Measurements from ENCODE around the gene LRP1B. TPM values are rescaled to one million over a fixed set of nuclear protein-coding genes. Genes with fewer than 3 reads are reported as not detected.

Gene LRP1B
- total and polyA plus RNA-seq, 2 donors (not counting 1 experiment from before 2014, with no cell fraction given) = not detected

GRCh38 chr2:141709756-141710155, 421.1 kb downstream of the LRP1B start:
- ATAC-seq (ENCODE audit: low read depth) = no peak
- WGBS (ENCODE audit: insufficient coverage) = 100% methylated on average over 1 of the region's 2 CpGs

DNA sequence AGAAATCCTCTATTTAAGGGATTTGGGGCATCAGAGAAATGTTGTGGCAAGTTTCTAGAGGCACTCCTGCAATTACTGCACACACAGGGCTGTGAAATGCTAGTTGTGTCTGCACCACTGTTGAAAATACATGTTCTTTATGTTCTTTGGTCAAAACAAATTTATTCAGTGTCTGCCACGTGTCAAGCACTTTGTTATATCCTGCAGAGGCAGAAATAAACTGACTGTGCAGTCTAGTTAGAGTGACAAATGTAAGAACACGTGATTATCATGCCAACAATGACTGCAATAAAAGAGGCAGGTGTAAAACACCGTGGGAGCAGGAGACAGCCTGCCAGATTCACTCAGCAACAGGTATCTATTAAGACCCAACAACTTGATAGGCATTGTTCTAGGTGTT, 423.3 kb downstream of the LRP1B start:
- Histone ChIP-seq H3K79me2 (ENCODE audit: control insufficient read depth, insufficient read depth, low read length) (no peaks in the 10 kb centered on the region), H3K27me3 (replicated peaks in 1 of 4; ENCODE audit: control extremely low read depth in 1 of 4, control insufficient read depth in 3 of 4, insufficient read depth in 4 of 4, low read length in 3 of 4) (no peaks in the 10 kb centered on the region), H3K9me3 (ENCODE audit: control extremely low read depth in 1 of 3, control insufficient read depth in 2 of 3, insufficient read depth in 1 of 3, low read length in 2 of 3) (no peaks in the 10 kb centered on the region), H3K9ac (ENCODE audit: low read length) (no peak overlapping the region), H3K36me3 (replicated peaks in 1 of 2; ENCODE audit: control extremely low read depth in 1 of 2, control insufficient read depth in 1 of 2, extremely low read depth in 1 of 2, insufficient read depth in 2 of 2, low read length in 1 of 2) (no peaks in the 10 kb centered on the region), H3K4me2 (replicated peaks; ENCODE audit: low read depth, low read length, poor library complexity, severe bottlenecking) (no peak overlapping the region), H3K4me1 (ENCODE audit: control insufficient read depth in 2 of 2, insufficient read depth in 2 of 2, low read length in 2 of 2) (no peaks in the 10 kb centered on the region), H3K27ac (ENCODE audit: low read length in 2 of 2) (no peak overlapping the region), H4K20me1 (ENCODE audit: control insufficient read depth, insufficient read depth, low read length, poor library complexity, severe bottlenecking) (no peaks in the 10 kb centered on the region), H2AFZ (ENCODE audit: insufficient read depth, low read depth, low read length, poor library complexity, severe bottlenecking) (no peak overlapping the region), H3K4me3 (ENCODE audit: control extremely low read depth in 1 of 5, extremely low read depth in 1 of 5, insufficient read depth in 1 of 5, low read depth in 2 of 5, low read length in 4 of 5) (no peak overlapping the region)
- DNase-seq = no peak
- H3K27me3 Mint-ChIP-seq = no peaks in the 10 kb centered on the region
- TF ChIP-seq EZH2 (IDR thresholded peaks at IDR 0.05; ENCODE audit: borderline replicate concordance, insufficient read depth, low read depth, low read length, poor library complexity, severe bottlenecking) (no peak), CTCF (IDR thresholded peaks at IDR 0.05) (no peak)
- no peaks in the 10 kb centered on the region for H3K4me1 Mint-ChIP-seq
- CTCF ChIA-PET = no interaction called here
- no peak overlapping the region for H3K27ac Mint-ChIP-seq
- H3K9me3 Mint-ChIP-seq (ENCODE audit: insufficient read depth) = no peaks in the 10 kb centered on the region
- intact Hi-C loops (cut with micrococcal nuclease) = no loop called here
- H3K4me3 Mint-ChIP-seq = no peak overlapping the region
- 83% methylated on average over 2 of the region's 3 CpGs for WGBS (ENCODE audit: insufficient coverage)
- no peak for ATAC-seq (ENCODE audit: low read depth)
- POLR2A ChIA-PET = no interaction called here

More at GRCh38 chr2:141709756-141710155, 421.1 kb downstream of the LRP1B start:
- H3K4me2 ChIP-seq (replicated peaks; ENCODE audit: low read depth, low read length, poor library complexity, severe bottlenecking) = no peak overlapping the region
- no peaks in the 10 kb centered on the region for H3K9me3 ChIP-seq (ENCODE audit: control extremely low read depth in 1 of 3, control insufficient read depth in 2 of 3, insufficient read depth in 1 of 3, low read length in 2 of 3)
- no peaks in the 10 kb centered on the region for H4K20me1 ChIP-seq (ENCODE audit: control insufficient read depth, insufficient read depth, low read length, poor library complexity, severe bottlenecking)
- POLR2A ChIA-PET = no interaction called here
- H3K9ac ChIP-seq (ENCODE audit: low read length) = no peak overlapping the region
- no peaks in the 10 kb centered on the region for H3K4me1 Mint-ChIP-seq
- H2AFZ ChIP-seq (ENCODE audit: insufficient read depth, low read depth, low read length, poor library complexity, severe bottlenecking) = no peak overlapping the region
- H3K27me3 ChIP-seq (replicated peaks in 1 of 4; ENCODE audit: control extremely low read depth in 1 of 4, control insufficient read depth in 3 of 4, insufficient read depth in 4 of 4, low read length in 3 of 4) = no peaks in the 10 kb centered on the region
- no peak for DNase-seq
- no peaks in the 10 kb centered on the region for H3K27me3 Mint-ChIP-seq
- no peak overlapping the region for H3K4me3 ChIP-seq (ENCODE audit: control extremely low read depth in 1 of 5, extremely low read depth in 1 of 5, insufficient read depth in 1 of 5, low read depth in 2 of 5, low read length in 4 of 5)
- TF ChIP-seq EZH2 (IDR thresholded peaks at IDR 0.05; ENCODE audit: borderline replicate concordance, insufficient read depth, low read depth, low read length, poor library complexity, severe bottlenecking) (no peak), CTCF (IDR thresholded peaks at IDR 0.05) (no peak)
- intact Hi-C loops (cut with micrococcal nuclease) = no loop called here
- H3K27ac Mint-ChIP-seq = no peak overlapping the region
- H3K4me3 Mint-ChIP-seq = no peak overlapping the region
- no peaks in the 10 kb centered on the region for H3K79me2 ChIP-seq (ENCODE audit: control insufficient read depth, insufficient read depth, low read length)
- no peak overlapping the region for H3K27ac ChIP-seq (ENCODE audit: low read length in 2 of 2)
- H3K9me3 Mint-ChIP-seq (ENCODE audit: insufficient read depth) = no peaks in the 10 kb centered on the region
- no peaks in the 10 kb centered on the region for H3K4me1 ChIP-seq (ENCODE audit: control insufficient read depth in 2 of 2, insufficient read depth in 2 of 2, low read length in 2 of 2)
- CTCF ChIA-PET = no interaction called here
- no peaks in the 10 kb centered on the region for H3K36me3 ChIP-seq (replicated peaks in 1 of 2; ENCODE audit: control extremely low read depth in 1 of 2, control insufficient read depth in 1 of 2, extremely low read depth in 1 of 2, insufficient read depth in 2 of 2, low read length in 1 of 2)
